GM18861 (cell line): ENCODE results near the gene PTAFR.

ENCODE experiments used
- ATAC-seq: cut with Tn5 transposase; IDR thresholded peaks from one replicate; pipeline ENCODE4 v1.9.1; 2021; ENCODE audit not compliant: unreplicated experiment

Gene PTAFR

DNA sequence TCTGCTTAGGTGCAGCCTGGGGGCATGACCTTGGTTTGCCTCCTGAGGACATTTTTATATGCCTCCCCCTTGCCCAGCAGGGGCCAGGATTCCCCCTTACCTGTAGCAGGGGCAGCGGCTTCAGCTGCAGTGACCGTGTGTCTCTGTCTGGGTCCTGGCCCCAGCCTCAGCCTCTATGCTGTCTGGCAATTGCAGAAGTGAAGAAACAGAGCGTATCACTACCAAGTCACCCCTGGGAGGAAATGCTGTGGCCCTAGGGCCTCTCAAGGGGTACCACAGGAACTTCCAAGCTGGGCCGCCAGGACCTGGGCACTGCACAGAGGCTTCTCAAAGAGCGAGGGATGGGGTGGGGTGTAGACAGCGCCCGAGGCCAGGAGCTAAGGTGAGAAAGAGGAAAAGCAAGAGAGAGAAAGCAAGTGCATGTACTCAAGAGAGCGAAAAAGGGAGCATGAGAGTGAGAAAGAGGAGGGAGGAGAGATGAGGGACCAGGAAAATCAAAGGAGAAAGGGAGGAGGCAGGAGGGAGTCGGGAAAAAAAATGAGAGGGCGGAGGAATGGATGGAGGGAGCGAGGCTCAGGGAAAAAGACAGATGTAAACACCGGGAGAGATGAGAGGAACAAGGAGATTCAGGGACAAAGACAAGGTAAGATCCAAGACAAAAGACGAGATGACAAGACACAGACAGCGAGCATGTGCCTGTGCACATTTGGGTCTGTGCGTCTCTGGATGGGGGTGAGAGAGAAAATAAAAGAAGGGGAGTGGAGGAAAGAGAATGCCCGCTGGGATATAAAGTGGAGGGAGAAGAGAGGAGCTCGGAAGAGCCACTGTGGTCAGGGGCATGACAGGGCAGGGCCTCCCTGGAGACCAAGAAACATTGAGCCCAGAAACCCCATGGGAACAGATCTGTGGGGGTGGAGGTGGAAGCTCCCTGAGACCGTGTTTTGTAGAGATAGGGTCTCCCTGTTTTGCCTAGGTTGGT, at the start of gene PTAFR:
TSS of gene PTAFR (minus strand) at position 199 of the 979 bp plus-strand sequence. CDS start 25,669 bp downstream, outside the sequence.
- peak; percentile 40 for ATAC-seq

DNA sequence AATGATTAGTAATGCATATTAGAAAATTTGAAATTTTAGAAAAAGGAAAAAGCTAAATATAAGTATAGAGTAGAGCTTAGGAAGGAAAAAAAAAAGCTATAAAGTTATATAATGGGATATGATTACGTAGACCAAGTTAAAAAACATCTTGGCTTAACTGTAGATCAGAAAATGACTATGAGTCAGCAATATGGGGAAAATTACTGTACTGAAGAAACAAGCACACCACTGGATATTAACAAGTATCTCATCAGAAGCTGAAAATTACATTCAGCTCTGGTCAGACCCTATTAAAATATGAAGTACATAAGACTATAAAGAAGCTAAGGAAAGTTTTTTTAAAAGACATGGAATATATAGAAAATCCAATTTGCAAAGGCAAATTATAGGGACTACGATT, 36.8 kb upstream of the PTAFR start:
- no peak for ATAC-seq

- no peak for ATAC-seq
Measured at GRCh38 chr1:28209700-28210099, 33.2 kb upstream of the PTAFR start.

DNA sequence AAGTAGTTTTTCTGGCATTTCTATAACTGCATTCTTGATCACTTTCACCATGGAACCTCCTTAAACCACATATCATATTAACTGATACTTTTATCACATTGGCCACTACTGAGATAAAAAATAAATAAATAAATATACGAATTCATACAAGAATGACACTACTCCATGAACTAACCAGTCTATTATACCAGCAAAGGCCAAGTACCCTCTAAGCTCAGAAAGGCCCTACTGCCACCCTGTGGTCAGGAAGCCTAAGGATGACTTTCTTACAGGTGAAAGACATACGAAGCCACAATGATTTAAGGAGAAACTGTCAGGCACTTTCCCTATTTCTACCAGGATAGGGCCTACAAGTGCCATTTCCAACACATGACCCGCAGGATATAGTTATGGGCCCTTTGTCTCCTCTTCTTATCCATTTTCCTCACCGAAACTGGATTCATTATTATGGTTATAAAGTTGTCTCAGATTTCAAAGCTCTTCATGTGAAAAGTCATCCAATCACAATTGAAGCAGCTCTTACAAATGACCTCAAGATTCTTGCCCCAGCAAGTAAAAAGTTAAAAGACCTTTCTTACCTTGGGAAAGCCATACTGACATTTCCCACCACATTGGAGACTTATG, 32.4 kb upstream of the PTAFR start:
- ATAC-seq = no peak

GRCh38 chr1:28205243-28205642, 28.8 kb upstream of the PTAFR start:
- no peak for ATAC-seq

DNA sequence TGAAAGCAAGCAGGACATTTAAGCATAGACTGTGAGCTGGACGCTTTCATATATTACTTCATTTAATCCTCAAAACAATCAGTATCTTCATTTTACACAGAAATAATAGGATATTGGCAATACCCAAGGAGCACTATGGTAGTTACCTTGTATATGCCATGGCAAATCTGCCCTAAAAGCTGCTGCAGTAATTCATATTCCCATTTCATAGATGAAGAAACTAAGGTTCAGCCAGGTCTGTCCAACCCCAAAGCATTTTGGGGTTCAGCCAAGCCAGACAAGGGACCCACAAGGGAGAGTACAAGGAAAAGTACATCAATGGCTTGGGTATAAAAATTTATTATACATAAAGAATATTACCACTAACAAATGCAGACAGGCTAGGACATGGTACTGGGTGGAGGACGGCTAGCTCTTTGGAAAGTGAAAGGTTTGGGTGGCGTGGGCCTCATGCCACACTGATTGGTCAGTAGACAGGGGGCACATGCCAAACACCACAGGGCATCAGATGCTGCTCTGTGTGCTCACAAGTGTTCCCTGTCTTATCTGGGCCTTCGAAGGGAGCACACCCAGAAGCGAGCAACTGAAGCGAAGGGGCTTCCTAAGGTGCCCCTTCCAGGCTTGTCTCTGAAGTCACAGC, 23.9 kb upstream of the PTAFR start:
- ATAC-seq = no peak

- ATAC-seq = peak; percentile 74
Measured at GRCh38 chr1:28199328-28200233, 23.1 kb upstream of the PTAFR start.

- no peak for ATAC-seq
Measured at GRCh38 chr1:28197682-28198415, 21.4 kb upstream of the PTAFR start.

- ATAC-seq = no peak
Measured at GRCh38 chr1:28196330-28196729, 19.8 kb upstream of the PTAFR start.

- ATAC-seq = no peak
Measured at GRCh38 chr1:28195780-28196179, 19.3 kb upstream of the PTAFR start.

GRCh38 chr1:28194326-28195035, 18.0 kb upstream of the PTAFR start:
- no peak for ATAC-seq

DNA sequence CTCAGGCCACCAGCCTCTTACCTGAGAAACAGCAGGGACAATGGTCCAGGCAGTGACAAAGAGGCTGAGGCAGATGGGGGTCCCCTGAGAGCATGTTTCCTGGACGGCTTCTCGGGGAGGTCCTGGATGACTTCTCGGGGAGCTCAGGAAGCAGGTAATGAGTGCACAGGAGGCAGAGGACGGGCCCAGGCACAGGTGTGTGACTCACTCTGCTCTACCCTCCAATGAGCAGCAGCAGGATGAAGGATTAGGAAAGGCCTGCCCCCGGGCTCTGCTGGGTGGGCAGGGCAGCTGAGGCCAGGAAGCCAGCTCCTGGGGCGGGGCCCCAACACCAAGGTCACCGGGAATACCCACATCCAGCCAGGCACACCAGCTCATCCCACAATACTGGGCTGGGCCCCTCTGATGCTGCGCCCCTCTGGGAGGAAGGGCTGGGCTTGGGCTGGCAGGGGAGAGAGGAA, 17.2 kb upstream of the PTAFR start:
- ATAC-seq = no peak

- no peak for ATAC-seq
Measured at GRCh38 chr1:28190996-28191645, 14.6 kb upstream of the PTAFR start.

- ATAC-seq = no peak
Measured at GRCh38 chr1:28190337-28190979, 14.0 kb upstream of the PTAFR start.

- ATAC-seq = no peak
Measured at GRCh38 chr1:28185071-28185470, 8.6 kb upstream of the PTAFR start.

- ATAC-seq = no peak
Measured at GRCh38 chr1:28180306-28181305, 4.1 kb upstream of the PTAFR start.
